HepG2 (cell line): ENCODE data around the gene TMF1. TPM values are rescaled to one million over a fixed set of nuclear protein-coding genes. Genes with fewer than 3 reads are reported as not detected.

Source experiments
- AHR ChIP-seq: IDR thresholded peaks from 2 replicates; pipeline ENCODE4 v1.6.1; 2018; ENCODE audit warnings: missing genetic modification reagents, missing compliant biosample characterization
- BRD4 ChIP-seq: sonication (generic); formaldehyde crosslinking; IDR thresholded peaks from 2 replicates; pipeline ENCODE4 v1.4.0; 2020; ENCODE audit warnings: missing genetic modification reagents
- HOXA3 ChIP-seq: sonication (generic); formaldehyde crosslinking; IDR thresholded peaks from 2 replicates; pipeline ENCODE4 v1.5.0; 2020; ENCODE audit warnings: missing genetic modification reagents
- KDM3A ChIP-seq: IDR thresholded peaks from 2 replicates; pipeline ENCODE4 v1.6.1; 2018; ENCODE audit warnings: low read depth, missing compliant biosample characterization
- NAIF1 ChIP-seq: sonication (generic); formaldehyde crosslinking; IDR thresholded peaks from 2 replicates; pipeline ENCODE4 v1.5.0; 2020; ENCODE audit warnings: mild to moderate bottlenecking, missing genetic modification reagents, borderline replicate concordance
- NFE2L2 ChIP-seq: fragments of 150-350 bp; IDR thresholded peaks from 2 replicates; pipeline ENCODE4 v1.6.1; 2014; ENCODE audit warnings: low read length
- NFKBIZ ChIP-seq: IDR thresholded peaks from 2 replicates; pipeline ENCODE4 v1.6.1; 2018; ENCODE audit warnings: missing genetic modification reagents, missing compliant biosample characterization
- NRL ChIP-seq: sonication (generic); formaldehyde crosslinking; IDR thresholded peaks from 2 replicates; pipeline ENCODE4 v1.5.0; 2020; ENCODE audit warnings: missing genetic modification reagents, mild to moderate bottlenecking, moderate library complexity, borderline replicate concordance
- POLR2A ChIP-seq, 2 experiments: IDR thresholded peaks; 2 replicates each; pipeline ENCODE4 v1.6.1; 2011; ENCODE audit warnings: low read depth in 2 of 2, low read length in 2 of 2, mild to moderate bottlenecking in 1 of 2, moderate library complexity in 1 of 2; ENCODE audit not compliant: insufficient read depth in 1 of 2
- RBM22 ChIP-seq: fragments of 200-400 bp; formaldehyde crosslinking; optimal IDR thresholded peaks from 2 replicates; pipeline ENCODE3; 2017; ENCODE audit warnings: mild to moderate bottlenecking, low read length, moderate library complexity
- RBM39 ChIP-seq: fragments of 200-400 bp; formaldehyde crosslinking; IDR thresholded peaks from one replicate; pipeline ENCODE4 v1.6.1; 2018; ENCODE audit warnings: antibody characterized with exemption, mild to moderate bottlenecking, low read depth, low read length; ENCODE audit not compliant: poor library complexity, severe bottlenecking
- REL ChIP-seq: sonication (generic); formaldehyde crosslinking; conservative IDR thresholded peaks from 2 replicates; pipeline ENCODE4 v1.8.0; 2022; ENCODE audit warnings: mild to moderate bottlenecking, missing genetic modification reagents, moderate library complexity
- RFX1 ChIP-seq: fragments of 450-650 bp; IDR thresholded peaks from 2 replicates; pipeline ENCODE4 v1.6.1; 2017
- THRA ChIP-seq: sonication (generic); formaldehyde crosslinking; IDR thresholded peaks from 2 replicates; pipeline ENCODE4 v1.4.0; 2020; ENCODE audit warnings: missing genetic modification reagents, borderline replicate concordance
- ZBTB42 ChIP-seq: sonication (generic); formaldehyde crosslinking; IDR thresholded peaks from 2 replicates; pipeline ENCODE4 v1.5.0; 2020; ENCODE audit warnings: mild to moderate bottlenecking, missing genetic modification reagents
- ZBTB7A ChIP-seq: sonication (generic); formaldehyde crosslinking; IDR thresholded peaks from 2 replicates; pipeline ENCODE4 v1.8.0; 2022; ENCODE audit warnings: mild to moderate bottlenecking, missing genetic modification reagents
- ZNF3 ChIP-seq: IDR thresholded peaks from 2 replicates; pipeline ENCODE4 v1.7.0; 2017; ENCODE audit warnings: inconsistent platforms
- ZNF530 ChIP-seq: sonication (generic); formaldehyde crosslinking; IDR thresholded peaks from 2 replicates; pipeline ENCODE4 v1.5.0; 2020; ENCODE audit warnings: low read depth, mild to moderate bottlenecking, missing genetic modification reagents
- ZNF768 ChIP-seq: sonication (generic); formaldehyde crosslinking; IDR thresholded peaks from 2 replicates; pipeline ENCODE4 v1.4.0; 2020; ENCODE audit warnings: missing genetic modification reagents
- ZNF816 ChIP-seq: sonication (generic); formaldehyde crosslinking; IDR thresholded peaks from 2 replicates; pipeline ENCODE4 v1.8.0; 2022; ENCODE audit warnings: missing genetic modification reagents, mild to moderate bottlenecking, borderline replicate concordance
- ZSCAN25 ChIP-seq: sonication (generic); formaldehyde crosslinking; IDR thresholded peaks from 2 replicates; pipeline ENCODE4 v1.8.0; 2022; ENCODE audit warnings: mild to moderate bottlenecking, missing genetic modification reagents
- polyA plus RNA-seq, 8 experiments: library from polyadenylated mRNA; depleted of rRNA in 3 of 8; stranded (reverse) in 7 of 8; unstranded in 1 of 8; fragments of >200 nt; fragmentation: Illumina TruSeq in 4 of 8; extraction: Trizol in 4 of 8; gene quantifications; 2 replicates each; pipeline versions ENCODE4 v1.2.1 to v1.2.3, GENCODE V29; 2011 to 2016; ENCODE audit warnings: low read depth in 4 of 8, missing spikeins in 1 of 8, mixed read lengths in 1 of 8; ENCODE audit not compliant: insufficient read depth in 1 of 8
- total RNA-seq, 5 experiments: library from RNA; depleted of rRNA; stranded (reverse); fragments of >200 nt; fragmentation: Illumina TruSeq; extraction: Trizol; gene quantifications; 2 replicates each; pipeline ENCODE4 v1.2.3, GENCODE V29; 2016; ENCODE audit warnings: low read depth in 1 of 5
- TF ChIP-seq, protein P1 (sequence below): IDR thresholded peaks from 2 replicates; pipeline ENCODE4 v1.6.1; 2016
- TF ChIP-seq, protein P2 (sequence below): sonication (generic); formaldehyde crosslinking; IDR thresholded peaks from 2 replicates; pipeline ENCODE4 v1.4.0; 2020; ENCODE audit warnings: mild to moderate bottlenecking, missing genetic modification reagents
- TF ChIP-seq, protein P3 (sequence below): sonication (generic); formaldehyde crosslinking; IDR thresholded peaks from 2 replicates; pipeline ENCODE4 v1.5.1; 2020; ENCODE audit warnings: missing genetic modification reagents, mild to moderate bottlenecking, borderline replicate concordance

TMF1 gene
- total and polyA plus RNA-seq, 2 of the 13 experiments (the other 11 are each of a cell fraction or from before 2014, with no cell fraction given) = 12.1 to 38.4 TPM

DNA sequence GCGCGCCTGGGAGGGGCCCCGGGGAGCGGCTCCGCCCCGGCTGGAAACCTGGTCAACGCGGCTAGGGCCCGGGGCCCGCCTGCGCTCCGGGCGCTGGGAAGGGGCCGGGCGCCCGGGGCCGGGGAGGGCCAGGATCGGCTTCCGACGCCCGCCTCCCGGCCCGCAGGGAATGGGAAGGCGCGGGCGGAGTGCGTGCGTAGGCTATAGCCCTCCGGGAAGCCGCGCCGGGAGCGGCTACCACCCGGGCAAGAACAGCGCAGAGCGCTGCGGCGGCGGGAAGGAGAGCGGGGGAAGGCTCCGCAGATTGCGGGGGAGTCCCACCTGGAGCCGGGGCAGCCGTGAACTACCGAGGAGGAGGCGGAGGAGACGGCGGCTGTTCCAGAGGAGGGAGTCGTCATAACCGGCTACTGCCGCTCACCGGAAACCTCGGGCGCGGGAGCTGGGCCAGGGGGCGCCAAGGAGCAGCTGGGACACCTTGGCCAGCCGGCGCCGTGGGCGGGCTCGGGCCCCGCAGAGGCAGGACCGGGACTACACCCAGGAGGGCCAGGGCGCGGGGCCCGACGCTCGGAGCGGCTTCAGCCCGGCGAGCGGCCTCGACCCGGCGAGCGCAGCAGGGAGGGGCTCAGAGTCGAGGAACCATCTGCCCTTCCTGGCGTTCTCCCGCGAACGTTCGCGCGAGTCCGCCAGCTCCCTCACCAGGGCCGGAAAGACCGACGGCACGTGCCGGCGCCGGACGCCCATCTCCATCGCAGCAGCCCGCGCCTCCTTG is 38.7 kb downstream of the TMF1 start, which contains the start of gene EOGT (continued):
- TF ChIP-seq BRD4 (CRISPR knock-in tag) (no peak), NFKBIZ (CRISPR knock-in tag) (no peak), REL (CRISPR knock-in tag) (no peak), NFE2L2 (no peak), RBM22 (peak; percentile 62), ZNF530 (CRISPR knock-in tag) (0 out of 2 replicates have a peak, but pooled peaks have one; percentile 68), ZNF3 (no peak), NRL (CRISPR knock-in tag) (peak; percentile 21; the same call in 1 of the 2 replicates), ZSCAN25 (CRISPR knock-in tag) (peak; percentile 63; the same call in 1 of the 2 replicates), HOXA3 (CRISPR knock-in tag) (peak; percentile 82), RBM39 (no peak), POLR2A (IDR thresholded peaks at IDR 0.05; ENCODE audit: insufficient read depth in 1 of 2, low read depth in 2 of 2, low read length in 2 of 2) (peak; percentile 61 to 81), NAIF1 (CRISPR knock-in tag) (peak; percentile 85; the same call in 1 of the 2 replicates), KDM3A (peak; percentile 16; the same call in 1 of the 2 replicates), AHR (no peak), THRA (CRISPR knock-in tag) (no peak), ZNF816 (CRISPR knock-in tag) (no peak), ZBTB7A (CRISPR knock-in tag) (no peak), ZNF768 (peak; percentile 81), ZBTB42 (CRISPR knock-in tag) (no peak), RFX1 (no peak)
- TF ChIP-seq, protein P1, sequence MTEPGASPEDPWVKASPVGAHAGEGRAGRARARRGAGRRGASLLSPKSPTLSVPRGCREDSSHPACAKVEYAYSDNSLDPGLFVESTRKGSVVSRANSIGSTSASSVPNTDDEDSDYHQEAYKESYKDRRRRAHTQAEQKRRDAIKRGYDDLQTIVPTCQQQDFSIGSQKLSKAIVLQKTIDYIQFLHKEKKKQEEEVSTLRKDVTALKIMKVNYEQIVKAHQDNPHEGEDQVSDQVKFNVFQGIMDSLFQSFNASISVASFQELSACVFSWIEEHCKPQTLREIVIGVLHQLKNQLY (CRISPR knock-in tag) = no peak
- TF ChIP-seq, protein P2, sequence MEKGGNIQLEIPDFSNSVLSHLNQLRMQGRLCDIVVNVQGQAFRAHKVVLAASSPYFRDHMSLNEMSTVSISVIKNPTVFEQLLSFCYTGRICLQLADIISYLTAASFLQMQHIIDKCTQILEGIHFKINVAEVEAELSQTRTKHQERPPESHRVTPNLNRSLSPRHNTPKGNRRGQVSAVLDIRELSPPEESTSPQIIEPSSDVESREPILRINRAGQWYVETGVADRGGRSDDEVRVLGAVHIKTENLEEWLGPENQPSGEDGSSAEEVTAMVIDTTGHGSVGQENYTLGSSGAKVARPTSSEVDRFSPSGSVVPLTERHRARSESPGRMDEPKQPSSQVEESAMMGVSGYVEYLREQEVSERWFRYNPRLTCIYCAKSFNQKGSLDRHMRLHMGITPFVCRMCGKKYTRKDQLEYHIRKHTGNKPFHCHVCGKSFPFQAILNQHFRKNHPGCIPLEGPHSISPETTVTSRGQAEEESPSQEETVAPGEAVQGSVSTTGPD (CRISPR knock-in tag) = 0 out of 2 replicates have a peak, but pooled peaks have one; percentile 31
- TF ChIP-seq, protein P3, sequence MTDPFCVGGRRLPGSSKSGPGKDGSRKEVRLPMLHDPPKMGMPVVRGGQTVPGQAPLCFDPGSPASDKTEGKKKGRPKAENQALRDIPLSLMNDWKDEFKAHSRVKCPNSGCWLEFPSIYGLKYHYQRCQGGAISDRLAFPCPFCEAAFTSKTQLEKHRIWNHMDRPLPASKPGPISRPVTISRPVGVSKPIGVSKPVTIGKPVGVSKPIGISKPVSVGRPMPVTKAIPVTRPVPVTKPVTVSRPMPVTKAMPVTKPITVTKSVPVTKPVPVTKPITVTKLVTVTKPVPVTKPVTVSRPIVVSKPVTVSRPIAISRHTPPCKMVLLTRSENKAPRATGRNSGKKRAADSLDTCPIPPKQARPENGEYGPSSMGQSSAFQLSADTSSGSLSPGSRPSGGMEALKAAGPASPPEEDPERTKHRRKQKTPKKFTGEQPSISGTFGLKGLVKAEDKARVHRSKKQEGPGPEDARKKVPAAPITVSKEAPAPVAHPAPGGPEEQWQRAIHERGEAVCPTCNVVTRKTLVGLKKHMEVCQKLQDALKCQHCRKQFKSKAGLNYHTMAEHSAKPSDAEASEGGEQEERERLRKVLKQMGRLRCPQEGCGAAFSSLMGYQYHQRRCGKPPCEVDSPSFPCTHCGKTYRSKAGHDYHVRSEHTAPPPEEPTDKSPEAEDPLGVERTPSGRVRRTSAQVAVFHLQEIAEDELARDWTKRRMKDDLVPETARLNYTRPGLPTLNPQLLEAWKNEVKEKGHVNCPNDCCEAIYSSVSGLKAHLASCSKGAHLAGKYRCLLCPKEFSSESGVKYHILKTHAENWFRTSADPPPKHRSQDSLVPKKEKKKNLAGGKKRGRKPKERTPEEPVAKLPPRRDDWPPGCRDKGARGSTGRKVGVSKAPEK (CRISPR knock-in tag) = no peak
